ENCODE results near the gene GABARAPL1.

Gene GABARAPL1

GRCh38 chr12:10234562-10234961, 21.9 kb downstream of the GABARAPL1 start:
- no peak for DNase-seq (ENCODE audit: low read depth)

- peak; percentile 14 for DNase-seq (ENCODE audit: low read depth)
Measured at GRCh38 chr12:10235761-10236631, 23.3 kb downstream of the GABARAPL1 start.

- no peak for DNase-seq (ENCODE audit: low read depth)
Measured at GRCh38 chr12:10236720-10237119, 24.0 kb downstream of the GABARAPL1 start.

GRCh38 chr12:10238526-10238925, 25.8 kb downstream of the GABARAPL1 start:
- DNase-seq (ENCODE audit: low read depth): no peak

GRCh38 chr12:10241290-10241689, 28.6 kb downstream of the GABARAPL1 start:
- DNase-seq (ENCODE audit: low read depth): no peak

- DNase-seq (ENCODE audit: low read depth): no peak
Measured at GRCh38 chr12:10241727-10242126, 29.1 kb downstream of the GABARAPL1 start.

GRCh38 chr12:10242539-10242938, 29.9 kb downstream of the GABARAPL1 start:
- DNase-seq (ENCODE audit: low read depth): no peak

- DNase-seq (ENCODE audit: low read depth): no peak
Measured at GRCh38 chr12:10243818-10244520, 31.3 kb downstream of the GABARAPL1 start.

GRCh38 chr12:10247436-10248058, 34.9 kb downstream of the GABARAPL1 start:
- DNase-seq (ENCODE audit: low read depth): no peak

- no peak for DNase-seq (ENCODE audit: low read depth)
Measured at GRCh38 chr12:10249690-10250455, 37.2 kb downstream of the GABARAPL1 start.

GRCh38 chr12:10251669-10252068, 39.0 kb downstream of the GABARAPL1 start:
- DNase-seq (ENCODE audit: low read depth): no peak

- no peak for DNase-seq (ENCODE audit: low read depth)
Measured at GRCh38 chr12:10252201-10252600, 39.5 kb downstream of the GABARAPL1 start.

- DNase-seq (ENCODE audit: low read depth): no peak
Measured at GRCh38 chr12:10256064-10256463, 43.4 kb downstream of the GABARAPL1 start.

GRCh38 chr12:10260927-10261326, 48.2 kb downstream of the GABARAPL1 start:
- DNase-seq (ENCODE audit: low read depth): no peak

- no peak for DNase-seq (ENCODE audit: low read depth)
Measured at GRCh38 chr12:10268037-10268436, 55.4 kb downstream of the GABARAPL1 start.

- DNase-seq (ENCODE audit: low read depth): no peak
Measured at GRCh38 chr12:10272467-10272866, 59.8 kb downstream of the GABARAPL1 start.
